Upper lobe of left lung (tissue), 4 donors: ENCODE data around the gene HERC4.

Experiments used
- EP300 ChIP-seq, 4 donors: sonication (generic); formaldehyde crosslinking; IDR thresholded peaks; one replicate each; pipeline ENCODE4 v1.5.1; 2017; ENCODE audit warnings: antibody characterized with exemption in 4 of 4, control low read depth in 2 of 4
- POLR2A ChIP-seq, 4 donors: fragments of 450-650 bp; IDR thresholded peaks; one replicate each; pipeline ENCODE4 v1.5.1; 2016 to 2017; ENCODE audit warnings: antibody characterized with exemption in 4 of 4, mild to moderate bottlenecking in 2 of 4
- TF ChIP-seq, protein P1 (sequence below), 6 experiments: fragments of 450-650 bp in 4 of 6; fragments of 200-600 bp in 2 of 6; sonication (generic) in 2 of 6; IDR thresholded peaks; one replicate each; pipeline ENCODE4 v1.5.1; 2016 to 2019; ENCODE audit warnings: antibody characterized with exemption in 6 of 6

DNA sequence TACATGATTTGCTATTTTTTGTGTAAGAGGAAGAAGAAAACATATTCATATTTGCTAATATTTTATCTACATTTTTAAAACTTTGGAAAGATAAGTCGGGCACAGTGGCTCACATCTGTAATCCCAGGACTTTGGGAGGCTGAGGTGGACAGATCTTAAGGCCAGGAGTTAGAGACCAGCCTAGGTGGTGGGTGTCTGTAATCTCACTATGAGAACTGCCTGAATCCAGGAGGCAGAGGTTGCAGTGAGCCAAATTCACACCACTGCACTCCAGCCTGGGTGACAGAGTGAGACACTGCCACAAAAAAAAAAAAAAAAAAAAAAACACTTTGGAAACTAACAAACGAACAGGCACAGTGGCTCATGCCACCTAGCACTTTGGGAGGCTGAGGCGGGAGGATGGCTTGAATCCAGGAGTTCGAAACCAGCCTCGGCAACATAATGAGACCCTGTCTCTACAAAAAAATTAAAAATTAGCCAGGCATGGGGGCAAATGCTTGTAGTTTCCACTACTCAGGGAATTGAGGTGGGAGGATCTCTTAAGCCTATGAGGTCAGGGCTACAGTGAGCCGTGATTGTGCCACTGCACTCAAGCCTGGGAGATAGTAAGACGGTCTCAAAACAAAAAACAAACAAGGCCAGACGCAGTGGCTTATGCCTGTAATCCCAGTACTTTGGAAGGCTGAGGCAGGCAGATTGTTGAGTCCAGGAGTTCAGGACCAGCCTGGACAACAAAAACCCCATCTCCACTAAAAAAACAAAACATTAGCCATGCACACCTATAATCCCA is 25.6 kb downstream of the HERC4 start:
- TF ChIP-seq, protein P1, sequence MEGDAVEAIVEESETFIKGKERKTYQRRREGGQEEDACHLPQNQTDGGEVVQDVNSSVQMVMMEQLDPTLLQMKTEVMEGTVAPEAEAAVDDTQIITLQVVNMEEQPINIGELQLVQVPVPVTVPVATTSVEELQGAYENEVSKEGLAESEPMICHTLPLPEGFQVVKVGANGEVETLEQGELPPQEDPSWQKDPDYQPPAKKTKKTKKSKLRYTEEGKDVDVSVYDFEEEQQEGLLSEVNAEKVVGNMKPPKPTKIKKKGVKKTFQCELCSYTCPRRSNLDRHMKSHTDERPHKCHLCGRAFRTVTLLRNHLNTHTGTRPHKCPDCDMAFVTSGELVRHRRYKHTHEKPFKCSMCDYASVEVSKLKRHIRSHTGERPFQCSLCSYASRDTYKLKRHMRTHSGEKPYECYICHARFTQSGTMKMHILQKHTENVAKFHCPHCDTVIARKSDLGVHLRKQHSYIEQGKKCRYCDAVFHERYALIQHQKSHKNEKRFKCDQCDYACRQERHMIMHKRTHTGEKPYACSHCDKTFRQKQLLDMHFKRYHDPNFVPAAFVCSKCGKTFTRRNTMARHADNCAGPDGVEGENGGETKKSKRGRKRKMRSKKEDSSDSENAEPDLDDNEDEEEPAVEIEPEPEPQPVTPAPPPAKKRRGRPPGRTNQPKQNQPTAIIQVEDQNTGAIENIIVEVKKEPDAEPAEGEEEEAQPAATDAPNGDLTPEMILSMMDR (IDR thresholded peaks at IDR 0.05): no peak
- TF ChIP-seq POLR2A (IDR thresholded peaks at IDR 0.05) (no peak), EP300 (IDR thresholded peaks at IDR 0.05) (no peak)
